GM18499 (cell line): ENCODE results near the gene SCAMP3.
A peak's percentile ranks its signal among the peaks of the same experiment; 100 is the strongest.
"Not testable (repeated sequence)": the region's sequence is repeated elsewhere in the genome, so short reads cannot be mapped to it uniquely, and the experiment has no call there.

Source experiments
- ATAC-seq: cut with Tn5 transposase; IDR thresholded peaks from one replicate; pipeline ENCODE4 v1.9.1; 2021; ENCODE audit warnings: moderate number of reproducible peaks; ENCODE audit not compliant: insufficient read depth, unreplicated experiment

The SCAMP3 gene

DNA sequence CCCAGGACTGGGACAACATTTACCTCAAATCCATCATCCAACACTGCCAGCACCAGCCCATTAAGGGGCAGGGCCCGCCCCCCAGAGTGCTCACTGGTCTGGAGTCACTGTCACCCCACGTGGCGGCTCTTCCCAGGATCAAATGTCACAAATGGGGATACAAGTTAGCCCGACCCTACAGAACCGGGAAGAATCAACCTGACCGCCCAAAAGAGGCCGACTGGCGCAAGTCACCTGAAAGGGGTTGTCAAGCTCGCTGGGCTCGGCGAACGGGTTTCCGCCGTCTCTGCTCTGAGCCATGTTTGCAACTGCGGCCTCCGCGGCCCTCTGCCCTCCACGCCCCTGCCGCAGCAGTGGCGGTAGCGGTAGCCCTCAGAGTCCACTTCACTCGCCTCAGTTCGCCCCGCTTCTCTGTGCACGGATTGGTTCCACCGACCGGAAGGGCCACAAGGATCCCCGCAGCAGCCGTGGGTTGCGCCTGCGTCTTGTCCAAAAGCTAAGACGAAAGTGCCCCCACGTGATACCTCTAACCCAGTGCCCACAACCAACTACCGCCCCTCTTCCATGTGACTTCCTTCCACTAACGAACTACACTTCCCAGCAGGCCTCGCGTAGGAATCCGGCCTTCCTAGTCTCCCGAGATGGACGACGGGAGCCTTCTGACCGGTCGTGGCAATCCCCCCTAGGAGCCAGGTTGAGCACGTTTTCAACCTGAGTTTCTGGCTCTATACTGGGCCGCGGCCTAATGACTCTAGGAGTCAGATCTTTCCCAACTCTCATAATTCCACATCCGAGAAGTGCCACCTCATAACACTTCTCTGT lies at the start of gene SCAMP3:
SCAMP3 (minus strand) TSS at position 509 of the 822 bp plus-strand sequence; CDS start at position 300, 209 bp downstream.
- peak; percentile 71 for ATAC-seq

DNA sequence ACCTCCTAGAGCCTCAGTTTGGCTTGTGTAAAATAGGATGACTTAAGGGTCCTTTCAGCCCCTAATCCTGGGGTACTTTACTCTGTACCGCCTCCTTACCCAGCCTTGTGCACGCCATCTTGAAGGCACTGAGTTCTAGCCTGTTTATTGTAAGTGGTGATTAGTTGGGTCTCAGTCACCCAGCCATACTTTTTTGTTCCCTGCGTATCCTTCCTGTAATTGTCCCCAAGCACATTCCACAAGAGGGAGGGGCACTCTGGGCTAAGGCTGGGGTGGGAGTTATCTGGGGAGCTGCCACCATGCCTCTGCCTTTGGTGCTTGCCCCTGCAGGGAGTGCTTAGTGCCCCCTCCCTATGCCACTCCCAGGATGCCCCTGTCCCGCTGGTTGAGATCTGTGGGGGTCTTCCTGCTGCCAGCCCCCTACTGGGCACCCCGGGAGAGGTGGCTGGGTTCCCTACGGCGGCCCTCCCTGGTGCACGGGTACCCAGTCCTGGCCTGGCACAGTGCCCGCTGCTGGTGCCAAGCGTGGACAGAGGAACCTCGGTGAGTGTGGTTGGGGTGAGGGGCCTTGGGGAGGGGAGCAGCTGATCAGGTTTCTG lies 47.4 kb upstream of the SCAMP3 start:
- ATAC-seq: no peak

DNA sequence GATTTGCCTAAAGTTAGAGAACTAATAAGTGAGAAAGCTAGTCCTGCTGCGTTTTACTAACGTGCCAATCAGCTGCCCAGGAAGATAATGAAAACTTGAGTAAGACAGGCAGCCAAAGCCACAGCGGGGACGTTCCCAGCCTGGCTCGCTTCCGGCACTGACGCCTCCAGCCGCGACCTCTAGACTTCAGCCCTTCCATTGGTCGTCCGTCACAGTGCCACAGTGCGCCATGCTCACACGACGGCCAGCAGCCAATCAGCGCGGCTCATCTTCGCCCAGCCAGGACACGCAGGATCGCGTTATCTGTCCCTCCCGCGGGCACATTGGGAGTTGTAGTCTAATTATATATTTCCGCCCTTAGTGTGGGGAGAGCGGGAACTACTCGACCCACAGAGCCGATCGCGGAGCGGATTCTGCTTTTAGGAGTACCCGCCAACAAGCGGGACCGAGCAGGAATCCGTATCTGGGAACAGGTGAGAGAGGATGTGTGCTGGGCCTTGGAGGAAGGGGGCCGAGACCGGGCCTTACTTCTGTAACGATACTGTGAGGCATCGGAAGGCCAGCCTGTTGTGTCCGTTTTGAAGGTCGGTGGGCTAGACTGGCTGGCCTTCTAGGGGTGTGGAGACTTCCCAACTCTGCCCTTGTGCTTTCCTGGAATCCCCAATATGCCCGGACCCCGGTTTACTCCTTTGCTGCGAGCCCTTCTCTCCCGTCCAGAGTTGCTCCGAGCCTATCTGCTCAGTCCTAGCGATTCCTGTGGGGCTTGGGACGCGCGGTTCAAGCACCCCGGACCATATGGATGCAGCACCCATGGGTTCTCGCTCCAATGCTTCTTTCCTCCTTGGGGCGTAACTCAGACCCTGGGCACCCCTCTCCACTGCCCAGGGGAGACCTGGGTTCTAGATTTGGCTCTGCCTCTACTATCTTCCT lies 46.6 kb upstream of the SCAMP3 start, which contains the start of gene FDPS:
FDPS (plus strand) TSS at position 374 of the 930 bp plus-strand sequence. CDS start 924 bp downstream, outside the sequence.
- peak; percentile 83 for ATAC-seq

GRCh38 chr1:155307247-155307740 lies 45.1 kb upstream of the SCAMP3 start:
- ATAC-seq: no peak

GRCh38 chr1:155305881-155306391 lies 43.8 kb upstream of the SCAMP3 start:
- ATAC-seq: no peak

GRCh38 chr1:155304558-155305063 lies 42.5 kb upstream of the SCAMP3 start:
- no peak for ATAC-seq

DNA sequence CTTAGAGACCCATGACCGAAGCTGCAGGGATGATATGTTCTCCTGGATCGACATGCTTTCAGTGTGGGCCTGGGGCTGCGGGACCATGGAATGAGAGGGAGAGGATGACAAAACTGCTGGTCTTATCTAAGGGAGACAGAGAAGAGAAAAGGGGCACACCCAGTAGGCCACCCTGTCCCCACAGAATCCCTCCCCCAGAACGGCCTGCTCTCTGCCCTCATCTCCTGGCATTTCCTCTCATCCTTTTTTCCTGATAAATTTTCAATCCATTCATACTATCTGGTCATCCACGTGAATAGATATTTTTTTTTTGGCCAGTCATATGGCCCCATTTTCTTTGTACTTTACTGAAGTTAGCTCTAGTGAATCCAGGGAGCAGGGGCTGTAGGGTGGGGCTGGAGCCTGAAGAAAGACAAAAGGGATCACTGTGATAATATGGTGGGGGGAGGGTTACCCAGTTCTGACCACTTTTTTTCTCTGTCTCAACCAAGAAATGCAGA lies 39.2 kb upstream of the SCAMP3 start, which contains the start of gene PKLR:
PKLR (minus strand) TSS at position 97 of the 500 bp plus-strand sequence; CDS start at position 54, 43 bp downstream.
- no peak for ATAC-seq

- ATAC-seq: no peak
Observed at GRCh38 chr1:155300553-155301329, 38.6 kb upstream of the SCAMP3 start.

DNA sequence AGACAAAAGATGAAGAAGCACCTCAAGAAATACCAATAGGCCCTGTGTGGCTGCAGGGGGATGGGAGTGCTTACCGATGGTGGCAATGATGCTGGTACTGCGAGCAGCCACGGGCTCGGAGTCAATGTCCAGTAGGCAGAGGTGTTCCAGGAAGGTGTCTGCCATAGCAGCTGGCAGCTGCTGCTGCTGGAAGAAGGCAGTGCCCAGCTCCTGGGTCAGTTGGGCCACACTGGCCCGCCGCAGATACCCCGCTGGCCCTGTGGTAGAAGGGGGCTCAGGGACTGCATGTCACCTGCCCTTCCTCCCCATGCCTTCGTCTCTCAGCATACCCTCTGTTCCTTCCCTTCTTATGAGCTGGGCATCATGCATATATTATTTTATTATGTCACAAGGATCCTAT lies 37.9 kb upstream of the SCAMP3 start:
- no peak for ATAC-seq

GRCh38 chr1:155297384-155297783 lies 35.2 kb upstream of the SCAMP3 start:
- ATAC-seq: no peak

DNA sequence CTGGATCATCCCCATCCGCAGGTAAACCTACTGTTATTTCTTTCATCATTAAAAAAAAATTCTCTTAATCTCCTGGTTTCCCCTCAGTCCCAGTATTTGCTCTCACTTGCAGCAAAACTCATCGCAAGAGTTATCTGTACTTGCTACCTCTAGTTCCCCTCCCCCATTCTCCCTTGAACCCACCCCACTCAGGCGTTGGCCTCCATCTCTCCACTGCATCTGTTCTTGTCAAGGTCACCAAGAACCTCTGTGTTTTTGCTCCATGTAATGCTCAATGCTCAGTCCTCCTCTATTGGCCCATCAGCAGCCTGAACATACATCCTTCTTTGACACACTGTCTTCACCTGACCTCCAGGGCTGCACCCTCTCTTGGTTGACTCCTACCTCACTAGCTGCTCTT lies 34.5 kb upstream of the SCAMP3 start:
- ATAC-seq: no peak

DNA sequence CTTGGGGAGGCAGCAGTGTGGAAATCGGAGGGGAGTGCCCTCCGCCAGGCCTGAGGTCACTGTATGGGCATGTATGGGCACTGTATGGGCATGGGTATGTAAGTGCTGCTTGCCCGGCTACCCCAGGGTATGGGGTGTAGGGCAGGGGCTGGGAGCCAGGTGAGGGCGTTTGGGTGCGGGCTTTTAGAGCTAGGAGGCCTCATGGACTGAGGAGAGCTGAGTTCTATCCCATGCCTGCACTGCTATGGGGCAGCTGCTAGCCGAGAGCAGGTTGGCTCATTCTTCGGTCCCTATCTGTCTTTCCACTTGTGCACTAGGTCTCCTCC lies 33.7 kb upstream of the SCAMP3 start:
- ATAC-seq: no peak

DNA sequence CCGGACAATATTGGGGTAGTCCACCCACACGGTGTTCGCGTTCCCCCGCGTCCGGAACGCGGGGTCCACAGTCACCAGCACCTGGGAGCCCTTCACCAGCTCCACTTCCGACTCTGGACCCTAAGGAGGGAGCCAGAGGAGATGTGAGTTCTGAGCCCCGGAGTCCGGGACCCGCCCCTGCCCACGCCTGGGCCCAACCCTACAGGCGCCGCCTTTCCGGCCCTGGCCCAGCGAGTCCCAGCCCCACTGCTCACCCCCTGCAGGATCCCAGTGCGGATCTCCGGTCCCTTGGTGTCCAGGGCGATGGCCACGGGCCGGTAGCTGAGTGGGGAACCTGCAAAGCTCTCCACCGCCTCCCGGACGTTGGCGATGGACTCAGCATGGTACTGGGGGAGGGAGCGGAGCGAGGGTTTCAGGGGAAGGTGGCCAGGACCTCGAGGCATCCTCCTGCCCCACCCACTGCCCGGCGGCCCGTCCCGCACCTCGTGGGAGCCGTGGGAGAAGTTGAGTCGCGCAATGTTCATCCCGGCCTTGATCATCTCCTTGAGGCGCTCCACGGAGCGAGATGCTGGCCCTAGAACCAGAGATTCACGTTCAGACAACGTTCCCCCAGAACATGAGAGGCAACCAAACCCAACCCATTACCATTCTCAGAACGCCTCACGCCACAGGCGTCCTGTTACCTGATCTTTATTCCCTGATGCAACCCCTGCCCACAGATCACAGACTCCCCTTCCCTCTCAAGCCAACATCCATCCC lies 33.2 kb upstream of the SCAMP3 start:
- no peak for ATAC-seq

DNA sequence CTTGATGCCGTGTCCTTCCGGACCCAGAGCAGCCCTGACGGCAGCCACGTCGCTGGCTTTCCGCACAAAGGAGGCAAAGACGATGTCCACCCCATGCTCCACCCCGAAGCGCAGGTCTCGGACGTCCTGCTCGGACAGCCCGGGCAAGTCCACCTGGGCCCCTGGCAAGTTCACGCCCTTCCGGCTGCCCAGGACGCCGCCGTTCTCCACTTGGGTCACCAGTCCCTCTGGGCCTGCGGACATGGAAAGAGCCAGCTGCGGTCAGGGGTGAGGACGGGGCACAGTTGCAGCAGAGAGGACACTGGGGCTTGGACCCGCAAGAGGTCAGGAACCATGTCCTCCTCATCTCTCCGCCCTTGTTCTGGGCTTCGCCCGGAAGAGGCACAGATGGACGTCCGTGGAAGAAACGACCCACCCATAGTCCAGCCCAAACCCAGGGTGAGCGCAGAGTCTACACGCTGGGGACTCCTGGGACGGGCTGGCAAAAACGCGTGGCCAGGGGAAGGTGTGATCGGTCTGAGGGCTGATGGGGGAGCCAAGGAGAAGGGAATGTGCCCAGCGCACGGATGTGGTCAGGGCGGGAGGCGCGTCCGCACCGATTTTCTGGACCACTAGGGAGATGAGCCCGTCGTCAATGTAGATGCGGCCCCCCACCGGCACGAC lies 32.5 kb upstream of the SCAMP3 start:
- no peak for ATAC-seq

GRCh38 chr1:155293086-155293749 lies 31.1 kb upstream of the SCAMP3 start:
- ATAC-seq: no peak

DNA sequence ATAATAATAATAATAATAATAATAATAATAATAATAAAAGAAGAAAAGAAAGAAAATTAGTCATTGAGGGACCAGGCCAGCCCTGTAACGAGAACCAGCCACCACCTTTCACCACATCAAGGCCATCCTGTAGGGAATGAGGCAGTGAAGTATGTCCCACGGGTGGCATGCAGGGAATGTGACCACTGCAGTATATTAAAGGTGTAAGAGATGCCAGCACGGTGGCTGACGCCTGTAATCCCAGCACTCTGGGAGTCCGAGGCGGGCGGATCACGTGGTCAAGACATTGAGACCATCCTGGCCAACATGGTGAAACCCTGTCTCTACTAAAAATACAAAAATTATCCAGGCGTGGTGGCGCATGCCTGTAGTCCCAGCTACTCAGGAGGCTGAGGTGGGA lies 28.8 kb upstream of the SCAMP3 start:
- ATAC-seq: not testable (repeated sequence)

DNA sequence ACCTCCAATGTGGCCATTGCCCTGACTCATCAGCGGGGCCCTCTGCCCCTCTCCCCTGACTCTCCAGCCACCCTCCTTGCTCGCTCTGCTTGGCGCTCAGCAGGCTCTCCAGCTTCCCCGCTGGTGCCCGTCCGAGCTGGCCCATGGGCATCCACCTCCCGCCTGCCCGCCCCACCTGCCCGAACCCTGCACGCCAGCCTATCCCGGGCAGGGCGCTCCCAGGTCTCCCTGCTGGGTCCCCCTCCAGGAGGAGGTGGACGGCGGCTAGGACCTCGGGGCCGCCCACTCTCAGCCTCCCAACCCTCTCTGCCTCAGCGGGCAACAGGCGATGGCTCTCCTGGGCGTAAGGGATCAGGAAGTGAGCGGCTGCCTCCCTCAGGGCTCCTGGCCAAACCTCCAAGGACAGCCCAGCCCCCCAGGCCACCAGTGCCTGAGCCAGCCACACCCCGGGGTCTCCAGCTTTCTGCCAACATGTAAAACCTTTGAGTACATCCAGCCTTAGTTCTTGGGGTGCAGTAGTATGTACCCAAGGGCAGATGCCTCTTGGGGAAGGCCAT lies 25.9 kb upstream of the SCAMP3 start:
- ATAC-seq: no peak
